HG03159 (cell line): Measurements from ENCODE around the gene CHID1.

Source experiments
- ATAC-seq: cut with Tn5 transposase; IDR thresholded peaks from one replicate; pipeline ENCODE4 v1.9.1; 2021; ENCODE audit warnings: mild to moderate bottlenecking, moderate library complexity; ENCODE audit not compliant: unreplicated experiment

Gene CHID1

GRCh38 chr11:911031-911889 is 650 bp upstream of the CHID1 start:
- peak; percentile 35 for ATAC-seq

- ATAC-seq: peak; percentile 6
Observed at GRCh38 chr11:910044-910588, 494 bp downstream of the CHID1 start.

DNA sequence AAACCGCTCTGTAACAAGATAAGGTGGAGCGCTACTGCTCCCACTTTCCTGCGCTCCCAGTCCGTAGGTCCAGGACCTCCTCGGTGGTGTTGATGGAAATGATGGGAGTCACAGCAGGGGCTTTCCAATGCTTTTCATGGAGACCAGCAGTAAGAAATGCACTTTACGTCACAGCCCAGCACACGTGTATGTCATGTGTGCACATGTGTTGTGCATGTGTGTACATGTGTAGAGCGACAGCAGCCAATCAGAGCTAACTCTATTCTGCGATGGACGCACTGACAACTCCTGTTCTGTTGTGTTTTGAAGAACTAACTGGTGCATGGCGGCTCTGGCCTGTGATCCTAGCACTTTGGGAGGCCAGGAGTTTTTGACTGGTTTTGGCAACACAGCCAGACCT is 1.2 kb downstream of the CHID1 start:
- no peak for ATAC-seq

DNA sequence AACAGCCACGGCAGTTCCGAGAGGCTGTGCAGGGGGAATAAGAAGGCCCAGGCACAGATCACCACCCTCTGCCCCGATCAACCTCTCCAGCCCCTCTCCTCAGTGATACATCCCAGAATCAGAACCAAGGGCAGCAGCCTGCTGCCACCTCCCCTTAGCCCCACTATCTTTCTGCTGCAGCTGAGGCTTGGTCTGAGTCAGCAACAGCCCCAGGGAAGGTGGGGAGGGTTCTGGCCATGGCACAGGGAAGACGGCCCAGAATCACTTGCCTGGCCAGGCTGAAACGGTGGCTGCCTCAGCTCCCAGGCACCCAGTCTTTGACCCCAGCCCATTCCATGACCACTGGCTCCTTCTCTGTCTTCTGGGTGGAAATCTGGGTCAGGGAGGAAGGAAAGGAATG is 2.3 kb downstream of the CHID1 start:
- ATAC-seq: no peak

GRCh38 chr11:907668-908067 is 2.9 kb downstream of the CHID1 start:
- no peak for ATAC-seq

DNA sequence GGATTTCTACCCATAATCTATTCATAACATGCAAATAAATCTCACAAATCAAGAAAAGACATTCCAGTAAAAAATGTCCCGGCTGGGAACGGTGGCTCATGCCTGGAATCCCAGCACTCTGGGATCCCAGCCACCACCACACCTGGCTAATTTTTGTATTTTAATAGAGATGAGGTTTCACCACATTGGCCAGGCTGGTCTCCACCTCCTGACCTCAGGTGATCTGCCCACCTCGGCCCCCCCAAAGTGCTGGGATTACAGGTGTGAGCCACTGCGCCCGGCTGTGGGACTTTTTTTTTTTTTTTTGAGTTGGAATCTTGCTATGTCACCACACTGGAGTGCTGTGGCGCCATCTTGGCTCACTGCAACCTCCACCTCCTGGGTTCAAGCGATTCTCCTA is 4.7 kb downstream of the CHID1 start:
- no peak for ATAC-seq

DNA sequence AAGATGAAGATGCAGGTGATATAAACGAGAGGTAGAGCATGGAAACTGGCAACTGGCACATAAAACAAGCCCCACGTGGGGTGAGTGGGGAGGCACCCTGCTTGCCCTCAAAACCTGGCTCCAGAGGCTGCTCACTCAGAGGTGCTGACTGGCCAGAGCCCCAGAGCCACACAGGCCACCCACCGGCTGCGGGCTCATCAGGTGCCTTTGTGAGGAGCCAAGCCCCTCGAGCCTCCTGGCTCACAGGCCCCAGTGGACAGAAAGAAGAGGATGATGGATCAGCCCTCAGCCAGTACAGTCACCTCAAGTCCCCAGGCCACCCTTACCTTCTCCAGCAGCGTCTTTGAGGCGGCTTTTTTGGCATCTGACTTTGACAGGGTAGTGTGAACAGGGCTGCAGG is 6.2 kb downstream of the CHID1 start:
- no peak for ATAC-seq

DNA sequence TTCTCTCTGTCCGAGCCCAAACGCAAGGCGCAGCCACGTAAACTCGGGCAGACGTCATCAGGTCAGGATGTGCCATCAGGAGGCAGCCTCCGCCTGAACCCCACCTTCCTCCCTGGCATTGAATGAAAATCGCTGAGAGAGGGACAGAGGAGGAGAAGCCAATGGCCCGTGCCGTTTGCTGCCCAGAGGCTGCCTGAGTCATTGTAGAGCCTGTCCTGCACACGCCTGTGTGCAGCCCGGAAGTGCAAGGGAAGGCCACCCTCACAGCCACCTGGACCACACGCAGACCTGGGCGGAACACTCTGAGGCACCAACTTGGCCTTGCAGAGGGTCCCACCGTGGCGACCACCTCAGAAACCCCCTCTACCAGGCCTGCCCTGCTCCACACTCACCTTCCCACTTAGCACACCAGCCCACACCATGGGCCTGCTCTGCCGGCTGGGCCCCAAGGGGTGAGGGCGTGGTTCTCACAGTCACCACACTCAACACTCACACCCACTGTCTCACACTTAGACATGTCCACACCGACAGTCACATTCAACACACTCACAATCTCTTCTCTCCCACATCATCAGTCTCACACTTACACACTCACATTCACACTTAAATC is 9.1 kb downstream of the CHID1 start:
- ATAC-seq: no peak

GRCh38 chr11:900545-900944 is 10.1 kb downstream of the CHID1 start:
- ATAC-seq: no peak

- no peak for ATAC-seq
Observed at GRCh38 chr11:899724-900123, 10.9 kb downstream of the CHID1 start.

DNA sequence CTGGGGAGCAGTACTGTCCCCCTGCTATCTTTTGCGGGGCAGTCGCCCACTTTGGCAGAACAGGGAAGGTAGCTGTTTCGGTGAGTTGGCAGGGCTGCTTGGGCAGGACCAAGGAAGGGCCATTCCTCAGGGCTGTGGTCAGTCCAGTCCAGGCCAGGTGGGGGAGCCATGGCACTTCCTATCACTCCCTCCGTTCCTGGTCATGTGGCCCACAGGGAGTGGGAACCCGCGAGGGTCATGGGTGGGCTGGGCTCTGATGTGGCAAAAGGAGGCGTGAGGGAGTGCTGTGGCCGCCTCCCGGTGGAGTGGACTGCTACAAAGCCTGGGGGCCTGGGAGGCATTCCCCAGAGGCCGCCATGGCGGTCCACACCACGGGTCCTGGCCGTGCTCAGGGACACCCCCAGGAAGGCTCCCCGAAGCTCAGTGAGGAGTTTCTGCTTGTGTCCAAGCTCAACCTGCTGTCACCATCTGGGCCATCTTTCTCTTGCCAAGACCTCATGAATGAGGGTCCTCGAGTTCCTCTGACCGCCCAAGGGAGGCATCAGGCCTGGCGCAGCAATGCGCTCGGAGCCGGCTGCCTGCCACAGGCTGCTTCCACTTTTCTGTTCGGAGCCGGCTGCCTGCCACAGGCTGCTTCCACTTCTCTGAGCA is 11.9 kb downstream of the CHID1 start:
- ATAC-seq: no peak

DNA sequence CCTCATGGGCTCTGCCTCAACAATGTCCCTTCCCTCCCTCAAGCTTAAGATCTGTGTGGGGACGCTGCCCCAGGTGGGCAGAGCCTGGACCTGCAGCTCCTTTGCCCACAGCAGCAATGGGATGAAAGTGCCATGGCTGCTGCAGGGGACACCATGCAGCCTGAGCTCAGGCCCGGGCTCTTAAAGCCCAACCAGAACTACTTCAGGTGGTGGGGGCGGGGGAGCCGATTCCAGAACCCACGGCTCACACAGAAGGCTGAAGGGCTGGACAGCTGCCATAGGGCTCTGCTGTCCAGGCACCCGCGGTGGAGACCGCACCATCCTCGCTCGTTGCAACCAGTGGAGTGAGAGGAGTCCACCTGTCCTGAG is 12.5 kb downstream of the CHID1 start:
- ATAC-seq: no peak

- no peak for ATAC-seq
Observed at GRCh38 chr11:897253-898142, 13.1 kb downstream of the CHID1 start.

GRCh38 chr11:895331-896110 is 15.1 kb downstream of the CHID1 start:
- ATAC-seq: no peak

GRCh38 chr11:894575-895201 is 15.9 kb downstream of the CHID1 start:
- ATAC-seq: no peak

DNA sequence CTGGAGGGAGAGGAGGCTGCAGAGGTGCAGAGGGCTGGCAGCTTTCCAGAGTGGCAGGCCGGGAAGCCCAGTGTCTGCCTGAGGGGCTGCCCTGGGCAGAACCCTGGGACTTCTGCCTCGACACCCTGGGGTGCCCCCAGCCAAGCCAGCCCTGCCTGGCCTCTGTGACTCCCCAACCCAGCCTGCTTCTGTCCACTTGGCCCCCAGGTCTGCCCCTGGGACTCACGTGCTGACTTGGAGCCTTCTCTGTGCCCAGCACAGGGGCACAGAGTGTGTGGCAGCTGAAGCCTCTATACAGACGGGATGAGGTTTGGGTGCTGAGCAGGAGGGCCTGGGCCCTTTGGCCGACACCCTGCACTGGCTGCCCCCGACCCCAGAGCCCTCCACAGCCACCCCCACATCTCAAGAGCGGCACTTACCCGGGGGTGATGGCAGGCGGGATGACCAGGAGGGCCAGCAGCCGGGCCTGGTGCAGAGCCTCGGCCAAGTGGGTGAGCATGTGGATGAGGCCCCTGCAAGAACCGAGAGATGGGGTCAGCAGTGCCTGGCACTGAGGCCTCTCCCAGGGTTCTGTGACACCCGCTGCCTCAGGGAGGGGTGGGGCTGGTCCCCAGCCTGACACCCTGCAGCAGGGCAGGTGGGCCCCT is 17.5 kb downstream of the CHID1 start:
- ATAC-seq: no peak

- no peak for ATAC-seq
Observed at GRCh38 chr11:890794-891540, 19.6 kb downstream of the CHID1 start.

GRCh38 chr11:889687-890475 is 20.7 kb downstream of the CHID1 start:
- ATAC-seq: no peak
